ENCODE measurements around the gene ATP2B2.

Gene ATP2B2

DNA sequence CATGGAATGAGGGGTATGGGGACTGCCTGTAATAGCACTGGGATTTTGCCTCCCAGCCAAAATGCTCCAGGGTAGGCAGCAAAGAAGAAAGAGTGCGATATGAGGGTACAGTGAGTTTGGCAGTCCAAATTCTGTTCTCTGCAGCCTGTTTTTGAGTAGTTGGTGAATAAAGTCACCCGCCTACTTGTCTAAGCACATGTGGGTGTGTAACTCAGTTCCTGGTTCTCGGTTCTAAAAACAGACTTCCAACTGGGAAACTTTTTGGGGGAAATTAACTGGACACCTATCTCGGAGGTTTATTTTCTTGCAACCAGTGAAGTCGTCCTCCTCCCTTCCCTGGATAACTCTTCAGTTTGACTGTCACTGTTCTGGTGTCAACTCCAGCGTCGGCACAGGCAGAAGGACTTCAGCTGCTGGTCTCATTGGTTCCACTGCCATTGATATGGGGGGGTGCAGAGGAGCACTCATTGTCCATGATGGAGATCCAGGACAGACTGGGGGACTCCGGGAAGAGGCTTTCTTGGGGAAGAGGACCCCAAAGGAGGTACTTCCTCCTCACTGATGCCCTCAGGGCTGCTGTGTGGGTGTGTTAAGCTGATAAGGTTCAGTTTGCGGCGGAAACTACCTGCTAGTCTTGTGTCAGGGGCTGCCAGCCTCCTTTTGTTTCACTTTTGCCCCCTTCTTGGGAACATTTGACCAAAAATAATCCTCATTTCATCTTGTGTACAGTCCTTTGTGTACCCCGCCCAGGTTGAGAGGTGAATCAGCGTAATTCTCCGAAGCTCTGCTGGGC, 225.8 kb downstream of the ATP2B2 start:
- peaks cover 35% of the 10 kb centered on the region for H3K79me2 ChIP-seq (ENCODE audit: insufficient read depth, low read length)
- no peaks in the 10 kb centered on the region for H3K27me3 ChIP-seq (ENCODE audit: insufficient read depth, low read length, poor library complexity)
- no peaks in the 10 kb centered on the region for H3K4me1 ChIP-seq (ENCODE audit: insufficient read depth, low read length)
- H3K36me3 ChIP-seq (ENCODE audit: insufficient read depth, low read length) = peaks cover 89% of the 10 kb centered on the region
- peaks cover 33% of the 10 kb centered on the region for H4K20me1 ChIP-seq (ENCODE audit: insufficient read depth, low read length)
- ATAC-seq (ENCODE audit: insufficient read depth, low read depth) (no peak), DNase-seq (no peak)
- no peak overlapping the region for H3K27ac ChIP-seq (ENCODE audit: low read length)
- no peak overlapping the region for H2AFZ ChIP-seq (ENCODE audit: low read depth, low read length)
- H3K4me2 ChIP-seq (ENCODE audit: insufficient read depth, low read length) = no peak overlapping the region
- TF ChIP-seq, protein P1, sequence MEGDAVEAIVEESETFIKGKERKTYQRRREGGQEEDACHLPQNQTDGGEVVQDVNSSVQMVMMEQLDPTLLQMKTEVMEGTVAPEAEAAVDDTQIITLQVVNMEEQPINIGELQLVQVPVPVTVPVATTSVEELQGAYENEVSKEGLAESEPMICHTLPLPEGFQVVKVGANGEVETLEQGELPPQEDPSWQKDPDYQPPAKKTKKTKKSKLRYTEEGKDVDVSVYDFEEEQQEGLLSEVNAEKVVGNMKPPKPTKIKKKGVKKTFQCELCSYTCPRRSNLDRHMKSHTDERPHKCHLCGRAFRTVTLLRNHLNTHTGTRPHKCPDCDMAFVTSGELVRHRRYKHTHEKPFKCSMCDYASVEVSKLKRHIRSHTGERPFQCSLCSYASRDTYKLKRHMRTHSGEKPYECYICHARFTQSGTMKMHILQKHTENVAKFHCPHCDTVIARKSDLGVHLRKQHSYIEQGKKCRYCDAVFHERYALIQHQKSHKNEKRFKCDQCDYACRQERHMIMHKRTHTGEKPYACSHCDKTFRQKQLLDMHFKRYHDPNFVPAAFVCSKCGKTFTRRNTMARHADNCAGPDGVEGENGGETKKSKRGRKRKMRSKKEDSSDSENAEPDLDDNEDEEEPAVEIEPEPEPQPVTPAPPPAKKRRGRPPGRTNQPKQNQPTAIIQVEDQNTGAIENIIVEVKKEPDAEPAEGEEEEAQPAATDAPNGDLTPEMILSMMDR (IDR thresholded peaks at IDR 0.05; ENCODE audit: borderline replicate concordance, extremely low read depth, low read length, poor library complexity, severe bottlenecking) = no peak
- no peak for TF ChIP-seq EZH2 (IDR thresholded peaks at IDR 0.05; ENCODE audit: borderline replicate concordance, low read depth, low read length, severe bottlenecking)
- no peak overlapping the region for H3K4me3 ChIP-seq (ENCODE audit: low read depth in 1 of 2, low read length in 2 of 2)
- no peak overlapping the region for H3K9ac ChIP-seq (ENCODE audit: low read depth, low read length)
- H3K9me3 ChIP-seq (ENCODE audit: insufficient read depth, low read length, severe bottlenecking) = no peaks in the 10 kb centered on the region

GRCh38 chr3:10278501-10278900, 226.9 kb downstream of the ATP2B2 start:
- H3K4me2 ChIP-seq (ENCODE audit: insufficient read depth, low read length) = no peak overlapping the region
- H3K9me3 ChIP-seq (ENCODE audit: insufficient read depth, low read length, severe bottlenecking) = no peaks in the 10 kb centered on the region
- no peak overlapping the region for H3K9ac ChIP-seq (ENCODE audit: low read depth, low read length)
- peaks cover 46% of the 10 kb centered on the region for H3K79me2 ChIP-seq (ENCODE audit: insufficient read depth, low read length)
- H4K20me1 ChIP-seq (ENCODE audit: insufficient read depth, low read length) = peaks cover 43% of the 10 kb centered on the region
- H3K36me3 ChIP-seq (ENCODE audit: insufficient read depth, low read length) = peaks cover 92% of the 10 kb centered on the region
- H3K27ac ChIP-seq (ENCODE audit: low read length) = no peak overlapping the region
- no peak overlapping the region for H2AFZ ChIP-seq (ENCODE audit: low read depth, low read length)
- no peak for TF ChIP-seq EZH2 (IDR thresholded peaks at IDR 0.05; ENCODE audit: borderline replicate concordance, low read depth, low read length, severe bottlenecking)
- TF ChIP-seq, protein P1 (IDR thresholded peaks at IDR 0.05; ENCODE audit: borderline replicate concordance, extremely low read depth, low read length, poor library complexity, severe bottlenecking) = no peak
- no peaks in the 10 kb centered on the region for H3K27me3 ChIP-seq (ENCODE audit: insufficient read depth, low read length, poor library complexity)
- DNase-seq = no peak
- H3K4me1 ChIP-seq (ENCODE audit: insufficient read depth, low read length) = no peaks in the 10 kb centered on the region
- H3K4me3 ChIP-seq (ENCODE audit: low read depth in 1 of 2, low read length in 2 of 2) = no peak overlapping the region
- ATAC-seq (ENCODE audit: insufficient read depth, low read depth) = no peak

DNA sequence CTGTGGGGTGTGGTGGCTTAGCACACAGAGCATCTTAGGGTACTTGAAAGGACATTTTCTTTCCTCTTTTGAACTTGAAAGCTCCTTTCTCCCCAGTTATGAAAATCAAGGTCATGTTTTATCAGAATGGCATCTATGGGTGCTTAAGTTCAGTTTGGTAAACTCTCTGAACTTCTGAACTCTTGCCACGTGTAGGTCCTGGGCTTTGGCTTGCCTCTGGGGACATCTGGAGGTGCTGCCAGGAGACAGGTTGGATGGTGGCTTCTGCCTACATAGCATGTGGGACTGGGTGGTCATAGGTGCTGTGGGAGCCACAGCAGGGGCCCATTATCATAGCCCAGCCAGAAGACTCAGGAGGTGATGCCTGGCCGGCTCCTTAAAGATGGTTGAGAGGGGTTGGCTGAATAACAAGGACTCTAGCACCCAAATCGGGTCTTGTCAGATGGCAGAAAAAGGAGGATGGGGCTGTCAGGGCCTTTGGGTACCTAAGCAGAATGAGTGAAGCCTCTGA, 228.2 kb downstream of the ATP2B2 start:
- Histone ChIP-seq H3K27me3 (ENCODE audit: insufficient read depth, low read length, poor library complexity) (no peaks in the 10 kb centered on the region), H3K4me2 (ENCODE audit: insufficient read depth, low read length) (no peak overlapping the region), H3K79me2 (ENCODE audit: insufficient read depth, low read length) (peaks cover 59% of the 10 kb centered on the region), H3K9ac (ENCODE audit: low read depth, low read length) (no peak overlapping the region), H3K4me1 (ENCODE audit: insufficient read depth, low read length) (no peaks in the 10 kb centered on the region), H3K4me3 (ENCODE audit: low read depth in 1 of 2, low read length in 2 of 2) (no peak overlapping the region), H3K9me3 (ENCODE audit: insufficient read depth, low read length, severe bottlenecking) (no peaks in the 10 kb centered on the region), H4K20me1 (ENCODE audit: insufficient read depth, low read length) (peaks cover 52% of the 10 kb centered on the region), H3K27ac (ENCODE audit: low read length) (no peak overlapping the region), H3K36me3 (ENCODE audit: insufficient read depth, low read length) (peaks cover 93% of the 10 kb centered on the region), H2AFZ (ENCODE audit: low read depth, low read length) (no peak overlapping the region)
- TF ChIP-seq, protein P1 (IDR thresholded peaks at IDR 0.05; ENCODE audit: borderline replicate concordance, extremely low read depth, low read length, poor library complexity, severe bottlenecking) = no peak
- TF ChIP-seq EZH2 (IDR thresholded peaks at IDR 0.05; ENCODE audit: borderline replicate concordance, low read depth, low read length, severe bottlenecking) = no peak
- no peak for DNase-seq
- ATAC-seq (ENCODE audit: insufficient read depth, low read depth) = no peak
